Thyroid gland (tissue), 4 donors: Measurements from ENCODE around the gene C1R. TPM values are rescaled to one million over a fixed set of nuclear protein-coding genes. Genes with fewer than 3 reads are reported as not detected.
"Not testable (repeated sequence)": the region's sequence is repeated elsewhere in the genome, so short reads cannot be mapped to it uniquely, and the experiment has no call there.

Experiments
- DNase-seq, 2 donors: peaks; one replicate each; pipeline ENCODE4 v3.0.0-alpha.2; 2019
- H3K27ac ChIP-seq, 3 donors: fragments of 200-600 bp; sonication (generic); 1 replicate in 2 of 3; 2 replicates in 1 of 3; pipeline ENCODE4 v1.5.1; 2016 to 2019; ENCODE audit warnings: mild to moderate bottlenecking in 1 of 3, moderate library complexity in 1 of 3
- H3K27me3 ChIP-seq: fragments of 200-600 bp; sonication (generic); one replicate; pipeline ENCODE4 v1.5.1; 2019
- H3K36me3 ChIP-seq, 2 donors: fragments of 200-600 bp; sonication (generic); one replicate each; pipeline ENCODE4 v1.5.1; 2016 to 2019
- H3K4me1 ChIP-seq, 2 donors: fragments of 200-600 bp; sonication (generic); one replicate each; pipeline ENCODE4 v1.5.1; 2017 to 2019
- H3K4me3 ChIP-seq, 3 donors: fragments of 200-600 bp; sonication (generic); replicated peaks in 1 of 3; 1 replicate in 2 of 3; 2 replicates in 1 of 3; pipeline ENCODE4 v1.5.1; 2016; ENCODE audit warnings: mild to moderate bottlenecking in 1 of 3
- H3K9me3 ChIP-seq: fragments of 200-600 bp; sonication (generic); one replicate; pipeline ENCODE4 v1.5.1; 2017
- CTCF ChIP-seq, 6 experiments: fragments of 200-600 bp in 3 of 6; fragments of 450-650 bp in 3 of 6; sonication (generic) in 3 of 6; IDR thresholded peaks; one replicate each; pipeline ENCODE4 v1.5.1; 2016 to 2019; ENCODE audit warnings: antibody characterized with exemption in 6 of 6, mild to moderate bottlenecking in 2 of 6, inconsistent platforms in 1 of 6, moderate library complexity in 1 of 6
- POLR2A ChIP-seq, 2 donors: fragments of 450-650 bp; IDR thresholded peaks; one replicate each; pipeline ENCODE4 v1.6.1; 2017; ENCODE audit warnings: antibody characterized with exemption in 2 of 2, mild to moderate bottlenecking in 2 of 2, moderate library complexity in 1 of 2
- WGBS, 2 donors: methylation state at CpG; one replicate each; pipeline ENCODE4 v1.1.5; 2017; 5-methylcytosine and 5-hydroxymethylcytosine counted together
- intact Hi-C: fragments of 100-400 bp; cut with DNase I; formaldehyde crosslinking; loops from one replicate; pipeline ENCODE4 v1.15.1; 2023
- total RNA-seq, 4 donors: library from RNA; depleted of rRNA; stranded (reverse); fragments of >200 nt; gene quantifications; one replicate each; pipeline ENCODE4 v1.2.3, GENCODE V29; 2016

The C1R gene
- total RNA-seq, 4 donors from 2014 or later, result 132 to 545 (median 312) TPM

GRCh38 chr12:7046383-7047105, 45.7 kb downstream of the C1R start:
- no peaks in the 10 kb centered on the region for H3K27me3 ChIP-seq
- no peaks in the 10 kb centered on the region for H3K9me3 ChIP-seq
- H3K27ac ChIP-seq, result no peak overlapping the region
- no peaks in the 10 kb centered on the region for H3K36me3 ChIP-seq
- intact Hi-C loops, result no loop called here
- peaks cover 0 to 3% of the 10 kb centered on the region in 2 donors for H3K4me1 ChIP-seq
- TF ChIP-seq POLR2A (IDR thresholded peaks at IDR 0.05), result no peak
- TF ChIP-seq CTCF (IDR thresholded peaks at IDR 0.05), result no peak
- no peak overlapping the region for H3K4me3 ChIP-seq
- WGBS, 2 donors, result 81 to 86% methylated on average over 5 of the region's 5 CpGs
- no peak for DNase-seq

GRCh38 chr12:7045913-7046312, 46.3 kb downstream of the C1R start:
- intact Hi-C loops, result no loop called here
- Histone ChIP-seq H3K27ac (no peak overlapping the region), H3K4me1 (peaks cover 0 to 3% of the 10 kb centered on the region in 2 donors), H3K27me3 (no peaks in the 10 kb centered on the region), H3K9me3 (no peaks in the 10 kb centered on the region), H3K36me3 (no peaks in the 10 kb centered on the region), H3K4me3 (no peak overlapping the region)
- WGBS, 2 donors, result 85 to 92% methylated on average over 9 of the region's 9 CpGs
- DNase-seq, result no peak
- TF ChIP-seq POLR2A (IDR thresholded peaks at IDR 0.05) (no peak), CTCF (IDR thresholded peaks at IDR 0.05) (no peak)

GRCh38 chr12:7042842-7043241, 49.4 kb downstream of the C1R start:
- Histone ChIP-seq H3K27ac (no peak overlapping the region), H3K4me3 (no peak overlapping the region), H3K36me3 (no peaks in the 10 kb centered on the region), H3K9me3 (no peaks in the 10 kb centered on the region), H3K4me1 (no peaks in the 10 kb centered on the region), H3K27me3 (no peaks in the 10 kb centered on the region)
- DNase-seq, result no peak
- TF ChIP-seq POLR2A (IDR thresholded peaks at IDR 0.05) (no peak), CTCF (IDR thresholded peaks at IDR 0.05) (peak in 4 of 6 experiments; percentile 35 to 55 (median 48))
- 49 to 50% methylated on average over 6 of the region's 6 CpGs for WGBS, 2 donors
- intact Hi-C loops, result no loop called here

- Histone ChIP-seq H3K4me3 (no peak overlapping the region), H3K4me1 (no peaks in the 10 kb centered on the region), H3K36me3 (no peaks in the 10 kb centered on the region), H3K27me3 (no peaks in the 10 kb centered on the region), H3K27ac (no peak overlapping the region), H3K9me3 (no peaks in the 10 kb centered on the region)
- TF ChIP-seq CTCF (IDR thresholded peaks at IDR 0.05) (no peak), POLR2A (IDR thresholded peaks at IDR 0.05) (no peak)
- intact Hi-C loops, result no loop called here
- 76 to 82% methylated on average over 10 of the region's 10 CpGs for WGBS, 2 donors
- no peak for DNase-seq
Observed at GRCh38 chr12:7039403-7039802, 52.8 kb downstream of the C1R start.

- H3K4me3 ChIP-seq, result no peak overlapping the region
- 89 to 92% methylated on average over 22 of the region's 22 CpGs for WGBS, 2 donors
- no peaks in the 10 kb centered on the region for H3K4me1 ChIP-seq
- no peaks in the 10 kb centered on the region for H3K36me3 ChIP-seq
- no peak for TF ChIP-seq CTCF (IDR thresholded peaks at IDR 0.05)
- TF ChIP-seq POLR2A (IDR thresholded peaks at IDR 0.05), result no peak
- H3K27me3 ChIP-seq, result no peaks in the 10 kb centered on the region
- H3K9me3 ChIP-seq, result no peaks in the 10 kb centered on the region
- intact Hi-C loops, result no loop called here
- no peak overlapping the region for H3K27ac ChIP-seq
- no peak for DNase-seq
Observed at GRCh38 chr12:7038591-7038990, 53.7 kb downstream of the C1R start.

GRCh38 chr12:7037411-7037810, 54.8 kb downstream of the C1R start:
- intact Hi-C loops, H3K27ac ChIP-seq, H3K4me3 ChIP-seq, DNase-seq, H3K36me3 ChIP-seq, H3K4me1 ChIP-seq, H3K27me3 ChIP-seq, H3K9me3 ChIP-seq: not testable (repeated sequence)
- WGBS, 2 donors, result 80% methylated on average over 9 of the region's 32 CpGs; no CpG with 5 or more reads in 1 of the 2 donors
